Measurements from ENCODE around the gene PLPP1. TPM values are rescaled to one million over a fixed set of nuclear protein-coding genes. Genes with fewer than 3 reads are reported as not detected.

PLPP1 gene
- total and polyA plus RNA-seq, 2 of the 13 experiments (the other 11 are each of a cell fraction or from before 2014, with no cell fraction given): 7.3 to 12.1 TPM

GRCh38 chr5:55470282-55470681 is 64.5 kb downstream of the PLPP1 start (continued):
- TF ChIP-seq SALL2 (CRISPR knock-in tag; IDR thresholded peaks at IDR 0.05) (no peak), DDIT3 (CRISPR knock-in tag; IDR thresholded peaks at IDR 0.05) (no peak), ZNF280D (CRISPR knock-in tag; IDR thresholded peaks at IDR 0.05) (no peak), NR1H2 (CRISPR knock-in tag; IDR thresholded peaks at IDR 0.05; ENCODE audit: borderline replicate concordance, low read depth) (no peak), TRIM24 (CRISPR knock-in tag; IDR thresholded peaks at IDR 0.05) (no peak), BRF2 (CRISPR knock-in tag; IDR thresholded peaks at IDR 0.05) (no peak), ATF7 (IDR thresholded peaks at IDR 0.05) (no peak), ATF7 (CRISPR knock-in tag; IDR thresholded peaks at IDR 0.05) (no peak)
- TF ChIP-seq, protein P1, sequence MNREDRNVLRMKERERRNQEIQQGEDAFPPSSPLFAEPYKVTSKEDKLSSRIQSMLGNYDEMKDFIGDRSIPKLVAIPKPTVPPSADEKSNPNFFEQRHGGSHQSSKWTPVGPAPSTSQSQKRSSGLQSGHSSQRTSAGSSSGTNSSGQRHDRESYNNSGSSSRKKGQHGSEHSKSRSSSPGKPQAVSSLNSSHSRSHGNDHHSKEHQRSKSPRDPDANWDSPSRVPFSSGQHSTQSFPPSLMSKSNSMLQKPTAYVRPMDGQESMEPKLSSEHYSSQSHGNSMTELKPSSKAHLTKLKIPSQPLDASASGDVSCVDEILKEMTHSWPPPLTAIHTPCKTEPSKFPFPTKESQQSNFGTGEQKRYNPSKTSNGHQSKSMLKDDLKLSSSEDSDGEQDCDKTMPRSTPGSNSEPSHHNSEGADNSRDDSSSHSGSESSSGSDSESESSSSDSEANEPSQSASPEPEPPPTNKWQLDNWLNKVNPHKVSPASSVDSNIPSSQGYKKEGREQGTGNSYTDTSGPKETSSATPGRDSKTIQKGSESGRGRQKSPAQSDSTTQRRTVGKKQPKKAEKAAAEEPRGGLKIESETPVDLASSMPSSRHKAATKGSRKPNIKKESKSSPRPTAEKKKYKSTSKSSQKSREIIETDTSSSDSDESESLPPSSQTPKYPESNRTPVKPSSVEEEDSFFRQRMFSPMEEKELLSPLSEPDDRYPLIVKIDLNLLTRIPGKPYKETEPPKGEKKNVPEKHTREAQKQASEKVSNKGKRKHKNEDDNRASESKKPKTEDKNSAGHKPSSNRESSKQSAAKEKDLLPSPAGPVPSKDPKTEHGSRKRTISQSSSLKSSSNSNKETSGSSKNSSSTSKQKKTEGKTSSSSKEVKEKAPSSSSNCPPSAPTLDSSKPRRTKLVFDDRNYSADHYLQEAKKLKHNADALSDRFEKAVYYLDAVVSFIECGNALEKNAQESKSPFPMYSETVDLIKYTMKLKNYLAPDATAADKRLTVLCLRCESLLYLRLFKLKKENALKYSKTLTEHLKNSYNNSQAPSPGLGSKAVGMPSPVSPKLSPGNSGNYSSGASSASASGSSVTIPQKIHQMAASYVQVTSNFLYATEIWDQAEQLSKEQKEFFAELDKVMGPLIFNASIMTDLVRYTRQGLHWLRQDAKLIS (CRISPR knock-in tag; IDR thresholded peaks at IDR 0.05): no peak

Data from HepG2 (cell line).